ENCODE results near the gene MACROD2.
"Not testable (repeated sequence)": the region's sequence is repeated elsewhere in the genome, so short reads cannot be mapped to it uniquely, and the experiment has no call there.

MACROD2 gene

DNA sequence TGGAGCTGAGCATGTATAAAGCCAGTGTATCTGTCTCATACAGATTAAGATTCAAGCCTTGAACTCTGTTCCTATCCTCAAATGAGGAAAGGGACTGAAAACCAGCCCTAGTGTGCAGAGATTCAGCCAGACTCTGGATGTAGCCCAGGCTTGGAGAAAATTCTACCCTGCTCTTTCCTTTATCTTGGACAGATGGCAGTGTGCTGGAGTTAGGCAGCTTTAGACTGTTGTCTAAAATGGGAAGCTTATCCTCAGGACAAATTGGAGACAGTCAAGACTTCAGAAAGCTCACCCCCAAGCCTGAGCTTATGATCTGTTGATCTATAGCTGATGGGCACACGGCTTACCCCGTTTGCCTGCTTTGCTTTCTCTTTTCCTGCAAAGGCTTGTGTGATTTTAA lies 1520.4 kb downstream of the MACROD2 start:
- no peak for DNase-seq

DNA sequence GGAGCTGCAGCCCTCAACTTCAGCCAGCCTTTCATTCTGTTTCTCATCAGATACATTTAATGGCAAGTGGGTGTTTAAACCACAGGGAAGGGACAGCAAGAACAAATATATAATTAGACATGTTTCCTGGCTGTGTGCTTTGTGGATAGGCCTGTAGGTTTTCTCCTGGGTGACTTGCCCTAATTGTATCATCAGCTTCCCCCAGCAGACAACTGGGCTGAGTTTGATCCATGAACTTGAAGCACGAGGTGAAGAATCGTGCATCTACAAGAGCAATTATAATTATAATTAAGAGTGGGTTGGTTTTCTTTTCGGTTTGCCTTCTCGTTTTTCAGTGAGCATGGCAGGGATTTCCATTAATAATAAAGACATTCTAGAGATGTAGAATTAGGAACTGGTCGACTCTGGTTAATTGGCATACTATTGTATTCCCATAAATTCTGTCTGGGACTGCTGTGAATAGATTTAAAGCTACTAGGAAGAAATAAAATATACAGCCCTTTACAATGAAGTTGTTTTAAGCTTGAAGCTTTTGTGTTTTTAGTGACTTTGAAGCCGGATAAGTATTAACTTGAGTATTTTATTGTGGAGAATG lies 1525.7 kb downstream of the MACROD2 start:
- DNase-seq: no peak

- DNase-seq: no peak
Observed at GRCh38 chr20:15523400-15523799, 1528.1 kb downstream of the MACROD2 start.

DNA sequence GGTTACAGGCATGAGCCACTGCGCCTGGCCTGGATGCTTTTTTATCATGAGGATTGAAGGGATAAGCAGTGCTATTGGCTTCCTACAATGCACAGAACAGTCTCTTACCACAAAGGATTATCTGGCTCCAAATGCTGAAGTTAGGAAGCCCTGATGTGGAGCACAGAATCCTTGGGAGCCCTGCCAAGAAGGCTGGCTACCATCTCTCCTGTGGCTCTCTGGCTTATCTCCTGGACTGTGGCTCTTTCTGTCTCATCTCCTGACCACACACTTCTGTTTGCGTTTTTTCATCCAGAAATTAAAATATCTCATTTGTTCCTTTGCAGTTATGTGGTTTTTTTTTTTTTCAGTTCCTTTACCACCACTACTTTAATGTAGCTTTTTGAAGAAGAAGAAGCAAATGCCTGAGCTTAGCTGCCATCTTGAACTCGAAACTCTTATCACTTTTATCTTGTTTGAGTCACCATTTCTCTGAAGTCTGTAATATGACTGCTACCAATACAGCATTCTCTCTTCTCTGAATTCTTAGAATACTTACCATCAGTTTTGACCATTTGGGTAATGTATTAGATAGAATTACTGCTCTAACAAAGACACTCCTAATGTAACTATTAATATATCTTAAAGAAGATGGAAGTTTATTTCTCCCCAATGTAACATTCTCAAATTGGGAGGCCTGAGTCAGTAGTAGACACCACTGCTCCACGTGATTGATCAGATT lies 1533.2 kb downstream of the MACROD2 start:
- no peak for DNase-seq

GRCh38 chr20:15535863-15536262 lies 1540.5 kb downstream of the MACROD2 start:
- no peak for DNase-seq

DNA sequence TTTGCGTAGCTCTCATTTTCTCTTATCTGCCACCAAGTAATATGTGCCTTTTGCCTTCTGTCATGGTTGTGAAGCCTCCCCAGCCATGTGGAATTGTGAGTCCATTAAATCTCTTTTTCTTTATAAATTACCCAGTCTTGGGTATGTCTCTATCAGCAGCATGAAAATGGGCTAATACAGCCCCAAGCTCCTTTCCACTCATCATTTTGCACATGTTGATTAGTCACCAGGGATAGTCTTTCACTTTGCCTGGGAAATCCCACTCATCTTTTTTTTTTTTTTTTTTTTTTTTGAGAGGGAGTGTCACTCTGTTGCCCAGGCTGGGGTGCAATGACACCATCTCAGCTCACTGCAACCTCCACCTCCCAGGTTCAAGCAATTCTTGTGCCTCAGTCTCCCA lies 1541.9 kb downstream of the MACROD2 start:
- DNase-seq: not testable (repeated sequence)

DNA sequence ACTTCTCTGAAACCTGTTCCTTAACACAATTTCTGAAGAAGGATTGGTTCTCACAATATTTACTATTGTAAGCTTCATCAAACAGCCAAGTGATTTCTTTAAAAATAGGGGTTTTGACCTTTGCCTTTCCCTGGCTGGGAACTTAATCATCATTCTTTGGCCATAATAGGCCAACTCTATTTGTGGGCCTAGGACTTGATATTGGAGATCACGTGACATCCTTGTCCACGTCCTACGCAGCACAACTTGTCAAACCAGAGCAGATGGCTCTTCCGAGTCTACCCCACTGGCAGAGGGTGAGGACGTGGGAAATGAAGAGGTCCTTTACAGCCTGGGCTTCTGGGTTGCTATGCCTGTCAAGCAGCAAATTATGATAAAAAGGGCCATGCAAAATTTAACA lies 1547.3 kb downstream of the MACROD2 start:
- no peak for DNase-seq

DNA sequence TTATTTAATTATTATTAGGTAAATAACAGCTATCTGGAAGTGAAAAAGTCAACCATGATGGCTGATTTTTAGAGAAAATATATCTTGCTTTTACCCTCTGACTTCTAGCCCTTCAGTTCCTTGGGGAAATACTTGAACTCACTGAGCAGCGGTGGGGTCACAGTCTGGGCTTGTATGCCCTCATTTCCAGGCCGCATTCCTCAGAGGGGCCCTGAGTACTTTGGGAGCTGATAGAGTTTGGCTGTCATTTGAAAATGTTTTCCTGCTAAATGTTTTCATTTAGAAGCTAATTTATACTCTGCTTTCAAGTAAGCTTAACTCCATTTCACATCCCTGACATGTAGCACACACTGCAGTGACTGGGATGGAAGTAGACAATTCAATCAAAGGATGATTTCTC lies 1549.4 kb downstream of the MACROD2 start:
- no peak for DNase-seq

DNA sequence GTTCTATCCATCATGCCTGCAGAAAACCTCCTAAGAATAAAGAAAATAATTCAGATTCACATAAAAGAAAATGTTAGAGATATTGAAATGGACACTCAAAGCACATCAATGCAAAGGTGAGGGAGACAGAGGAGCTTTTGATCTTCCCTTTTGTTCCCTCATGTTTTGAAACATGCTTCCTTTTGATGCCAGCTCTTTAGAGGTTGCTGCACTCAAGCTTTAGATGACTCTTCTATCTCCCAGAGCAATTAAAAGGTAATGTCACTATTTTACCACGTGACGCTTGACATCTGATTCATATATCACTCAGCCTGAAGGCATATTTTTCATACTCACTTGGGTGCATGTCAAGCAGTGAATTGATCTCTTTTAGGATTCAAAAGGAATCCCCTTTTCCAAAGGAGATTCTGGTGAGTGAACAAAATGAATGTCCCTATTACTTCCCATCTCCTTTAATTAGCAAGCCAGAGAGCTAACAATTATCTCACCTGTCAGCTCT lies 1551.3 kb downstream of the MACROD2 start:
- DNase-seq: no peak

- no peak for DNase-seq
Observed at GRCh38 chr20:15547119-15547518, 1551.8 kb downstream of the MACROD2 start.

- no peak for DNase-seq
Observed at GRCh38 chr20:15550116-15550870, 1555.0 kb downstream of the MACROD2 start.

GRCh38 chr20:15555913-15556312 lies 1560.6 kb downstream of the MACROD2 start:
- DNase-seq: no peak

DNA sequence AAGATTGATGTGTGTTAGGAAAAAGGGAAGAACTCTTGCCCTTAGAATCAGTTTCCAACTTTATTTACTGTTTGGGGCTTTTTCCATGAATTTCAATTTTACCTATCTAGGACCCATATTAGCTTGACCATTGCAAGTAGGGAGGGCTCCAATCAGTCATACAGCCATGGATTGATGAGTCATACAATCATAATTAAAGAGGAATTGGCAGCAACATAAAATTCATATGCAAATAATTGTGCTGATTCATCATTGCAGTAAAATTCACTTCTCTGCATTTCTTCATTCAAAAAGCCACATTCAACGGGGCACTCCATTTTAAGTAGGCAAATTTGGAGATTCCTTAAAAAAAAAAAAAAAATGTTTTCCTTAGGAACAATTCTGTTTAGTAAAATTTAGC lies 1561.6 kb downstream of the MACROD2 start:
- DNase-seq: no peak

DNA sequence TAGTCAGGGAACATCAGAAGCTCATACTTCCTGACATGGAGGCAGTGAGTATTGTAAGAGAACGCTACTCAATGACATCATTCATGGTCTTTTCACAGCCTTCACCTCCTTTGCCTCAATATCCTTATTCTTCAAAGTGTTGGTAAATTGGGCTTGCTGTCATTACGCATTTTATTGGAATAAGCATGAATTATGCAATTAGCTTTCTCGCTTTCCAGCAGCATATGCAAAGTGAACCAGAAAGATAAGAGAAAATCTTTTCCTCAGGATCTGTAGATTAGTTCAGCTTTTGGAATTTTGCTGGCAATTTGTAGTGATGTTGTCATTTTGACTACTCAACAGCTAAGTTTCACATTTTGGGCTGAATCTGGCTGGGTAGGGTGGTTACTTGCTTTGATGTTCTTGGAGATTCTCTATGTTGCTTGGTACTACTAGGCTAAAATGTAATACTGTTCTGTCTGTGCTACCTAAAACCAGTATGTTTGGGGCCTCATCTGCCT lies 1565.8 kb downstream of the MACROD2 start:
- no peak for DNase-seq

GRCh38 chr20:15561707-15562404 lies 1566.5 kb downstream of the MACROD2 start:
- DNase-seq: no peak

DNA sequence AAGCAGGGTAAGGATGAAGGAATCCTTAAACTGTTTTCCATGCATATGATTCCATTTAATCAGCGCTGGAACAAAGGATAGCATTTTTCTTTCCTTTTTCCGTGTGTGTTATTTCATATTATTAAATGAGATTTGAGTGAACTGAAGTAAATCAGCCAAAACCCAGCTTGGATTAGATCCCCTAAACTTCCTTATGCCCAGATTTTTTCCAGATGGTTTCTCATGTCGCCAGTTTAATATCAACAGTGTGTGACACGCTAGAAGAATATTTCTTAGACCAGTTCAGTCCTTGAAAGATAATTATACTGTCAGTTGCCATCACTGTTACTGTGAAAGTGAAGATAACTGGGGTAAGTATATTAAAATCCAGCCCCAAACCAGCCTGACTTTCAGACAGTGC lies 1568.5 kb downstream of the MACROD2 start:
- no peak for DNase-seq

- no peak for DNase-seq
Observed at GRCh38 chr20:15564981-15565380, 1569.7 kb downstream of the MACROD2 start.

DNA sequence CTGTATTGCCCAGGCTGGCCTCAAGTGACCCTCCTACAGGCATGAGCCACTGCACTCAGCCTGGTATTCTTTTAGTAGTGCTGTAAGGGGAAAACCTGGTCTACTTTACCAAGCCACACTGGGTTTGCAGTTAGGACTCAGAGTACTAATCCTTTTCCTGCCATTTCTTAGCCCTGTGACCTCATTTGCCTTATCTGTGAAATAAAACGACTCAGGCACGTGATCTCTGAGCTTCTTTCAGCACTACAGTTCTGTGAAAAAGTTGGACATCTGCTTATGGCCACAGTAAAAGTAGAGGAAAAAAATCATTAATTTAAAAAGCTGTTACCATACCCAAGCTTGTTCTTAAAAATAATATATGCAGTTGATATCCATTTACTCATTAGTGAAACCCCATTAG lies 1570.5 kb downstream of the MACROD2 start:
- DNase-seq: no peak

GRCh38 chr20:15567219-15567618 lies 1571.9 kb downstream of the MACROD2 start:
- no peak for DNase-seq

DNA sequence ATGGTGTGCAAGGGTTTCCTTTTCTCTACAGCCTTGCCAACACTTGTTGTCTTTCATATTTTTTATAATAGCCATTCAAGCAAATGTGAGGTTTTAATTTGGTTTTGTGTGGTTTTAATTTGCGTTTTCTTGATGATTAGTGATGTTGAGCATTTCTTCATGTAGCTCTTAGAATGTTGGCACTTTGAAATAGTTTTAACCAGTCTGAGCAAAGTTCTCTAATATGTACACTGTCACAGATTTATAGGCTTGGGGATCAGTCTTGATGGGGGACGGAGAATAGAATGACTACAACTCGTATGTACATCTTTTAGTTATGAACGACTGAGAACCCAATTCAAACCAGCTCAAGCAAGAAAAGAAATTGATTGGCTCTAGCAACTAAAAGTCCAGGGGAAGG lies 1574.8 kb downstream of the MACROD2 start:
- DNase-seq: no peak

DNA sequence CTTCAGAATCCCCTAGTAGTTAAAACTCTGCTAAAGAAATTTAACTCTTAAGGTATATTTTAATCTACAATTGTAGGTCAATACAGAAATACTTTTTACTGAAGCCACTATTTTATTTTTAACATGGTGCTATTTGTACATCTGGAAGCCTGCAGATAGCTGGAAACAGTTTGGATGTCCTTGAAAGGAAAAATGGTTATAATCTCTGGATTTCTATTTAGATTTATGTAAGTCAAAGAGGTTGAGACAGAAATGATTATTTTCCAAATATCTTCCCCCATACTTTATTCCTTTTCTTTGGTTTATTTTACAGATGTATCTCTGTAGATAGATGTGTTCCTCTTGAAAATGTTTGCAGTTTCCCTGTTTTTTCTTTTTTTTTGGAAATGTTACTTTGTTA lies 1575.7 kb downstream of the MACROD2 start:
- DNase-seq: no peak

- no peak for DNase-seq
Observed at GRCh38 chr20:15575255-15575654, 1579.9 kb downstream of the MACROD2 start.

DNA sequence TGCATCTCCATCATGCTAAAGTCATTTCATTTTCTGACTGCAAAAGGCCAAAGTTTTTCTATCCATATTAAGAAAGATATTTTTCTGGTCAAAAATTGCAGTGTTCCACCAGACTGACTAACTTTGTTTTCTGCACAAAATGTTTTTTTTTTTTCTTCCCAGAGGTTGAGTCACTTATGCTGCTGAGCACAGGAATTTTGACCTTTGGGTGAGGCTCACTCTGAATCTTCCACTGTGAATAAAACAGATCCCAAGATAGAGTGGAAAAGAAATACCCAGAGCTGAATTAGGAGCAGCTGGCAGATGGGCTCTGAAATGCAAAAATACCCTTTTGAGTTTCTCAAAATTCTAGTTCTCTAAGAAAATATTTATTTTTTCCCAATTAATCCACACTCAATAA lies 1581.1 kb downstream of the MACROD2 start:
- no peak for DNase-seq

Measured in NCI-H526 treated with DMSO at 0.1 percent for 48 hours (cell line).